Heart left ventricle (tissue), 13 donors: ENCODE measurements around the gene NANOS1.

Experiments used
- POLR2A ChIP-seq, 2 donors: fragments of 450-650 bp; IDR thresholded peaks; one replicate each; pipeline ENCODE4 v1.6.1; 2017; ENCODE audit warnings: antibody characterized with exemption in 2 of 2, mild to moderate bottlenecking in 2 of 2, moderate library complexity in 2 of 2
- TF ChIP-seq, protein P1 (sequence below), 12 donors: fragments of 200-600 bp; sonication (generic) in 4 of 12; IDR thresholded peaks; one replicate each; pipeline versions ENCODE4 v1.5.0 to v1.8.0; 2018 to 2022; ENCODE audit warnings: antibody characterized with exemption in 12 of 12, mild to moderate bottlenecking in 5 of 12
- donor health status: ischemic (EF 13 %, LVEDD 7.1; RV severe dilation, severe dysfunction).
- donor health status: DM: no; HTN: yes; CAD: no.
- donor health status: DM: no; HTN: no; CAD: no.
- donor health status: ischemic (EF 25% LVEDD 6.9; RV normal size, moderate dysfunction).
- donor health status: ischemic (EF 25% LVEDD 5.7; RV mildly dilated, moderate dysfunction).
- donor health status: ischemic (EF 35%, LVEDD 5.7; RV mildly dilated, moderate dysfunction).
- donor health status: nonischemic (EF 11% LVEDD 7.7; RV severe dilation, severe dysfunction).
- donor health status: DM: yes; HTN: yes; CAD: no.
- donor health status: PGD.
- donor health status: ischemic (EF 29% LVEDD 5.4; RV normal size, mild dysfunction).
- donor health status: nonischemic (EF 23%, LVEDD 6.1; RV moderate dilation, normal function).

DNA sequence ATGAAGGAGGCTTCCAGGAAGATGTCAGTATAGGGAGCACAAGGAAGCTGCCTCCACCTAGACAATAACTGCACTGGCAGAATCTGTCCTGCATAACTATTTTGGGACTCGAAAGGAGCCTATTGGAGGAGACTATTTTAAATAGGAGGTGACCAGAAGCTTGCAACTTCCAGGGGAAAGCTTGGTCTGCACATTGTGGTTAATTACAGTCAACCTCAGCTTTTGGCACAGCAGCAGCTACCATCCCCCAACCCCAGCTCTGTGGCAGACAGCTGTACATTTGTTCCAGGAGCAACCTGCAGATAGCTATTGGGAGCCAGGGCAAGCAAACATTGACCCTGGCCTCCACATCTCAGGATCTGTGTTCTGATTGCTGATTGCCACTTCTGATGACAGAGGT lies 46.3 kb upstream of the NANOS1 start:
- no peak for TF ChIP-seq POLR2A (IDR thresholded peaks at IDR 0.05)
- TF ChIP-seq, protein P1, sequence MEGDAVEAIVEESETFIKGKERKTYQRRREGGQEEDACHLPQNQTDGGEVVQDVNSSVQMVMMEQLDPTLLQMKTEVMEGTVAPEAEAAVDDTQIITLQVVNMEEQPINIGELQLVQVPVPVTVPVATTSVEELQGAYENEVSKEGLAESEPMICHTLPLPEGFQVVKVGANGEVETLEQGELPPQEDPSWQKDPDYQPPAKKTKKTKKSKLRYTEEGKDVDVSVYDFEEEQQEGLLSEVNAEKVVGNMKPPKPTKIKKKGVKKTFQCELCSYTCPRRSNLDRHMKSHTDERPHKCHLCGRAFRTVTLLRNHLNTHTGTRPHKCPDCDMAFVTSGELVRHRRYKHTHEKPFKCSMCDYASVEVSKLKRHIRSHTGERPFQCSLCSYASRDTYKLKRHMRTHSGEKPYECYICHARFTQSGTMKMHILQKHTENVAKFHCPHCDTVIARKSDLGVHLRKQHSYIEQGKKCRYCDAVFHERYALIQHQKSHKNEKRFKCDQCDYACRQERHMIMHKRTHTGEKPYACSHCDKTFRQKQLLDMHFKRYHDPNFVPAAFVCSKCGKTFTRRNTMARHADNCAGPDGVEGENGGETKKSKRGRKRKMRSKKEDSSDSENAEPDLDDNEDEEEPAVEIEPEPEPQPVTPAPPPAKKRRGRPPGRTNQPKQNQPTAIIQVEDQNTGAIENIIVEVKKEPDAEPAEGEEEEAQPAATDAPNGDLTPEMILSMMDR (IDR thresholded peaks at IDR 0.05) = no peak
